ENCODE measurements around the gene UBE2V1. TPM values are rescaled to one million over a fixed set of nuclear protein-coding genes. Genes with fewer than 3 reads are reported as not detected.
"Not testable (repeated sequence)": the region's sequence is repeated elsewhere in the genome, so short reads cannot be mapped to it uniquely, and the experiment has no call there.

UBE2V1 gene
- total and polyA plus RNA-seq, 3 experiments from 2014 or later: 160 to 183 (median 176) TPM

GRCh38 chr20:50141018-50141675 is 28.2 kb upstream of the UBE2V1 start:
- Histone ChIP-seq H3K4me1 (ENCODE audit: insufficient read depth, low read length) (peaks cover 7% of the 10 kb centered on the region), H3K27ac (ENCODE audit: low read depth, low read length) (no peak overlapping the region), H3K27me3 (ENCODE audit: insufficient read depth, low read length, poor library complexity, severe bottlenecking) (no peaks in the 10 kb centered on the region), H3K36me3 (ENCODE audit: insufficient read depth, low read length) (peaks cover 16% of the 10 kb centered on the region), H3K4me3 (ENCODE audit: low read length) (no peak overlapping the region), H3K9me3 (ENCODE audit: low read length) (no peaks in the 10 kb centered on the region)
- CTCF ChIA-PET: interaction anchor here (0.6 to 4.1 kb wide), 3 partner anchors 11 to 28 kb away, joined by 3 to 12 read pairs (median 5); no protein-coding TSS in a partner anchor
- POLR2A ChIA-PET: no interaction called here
- H3K36me3 Mint-ChIP-seq: peaks cover 0 to 65% (median 18%) of the 10 kb centered on the region in 3 donors
- no peaks in the 10 kb centered on the region for H3K9me3 Mint-ChIP-seq
- H3K4me3 Mint-ChIP-seq: no peak overlapping the region
- DNase-seq: no peak
- H3K4me1 Mint-ChIP-seq: peaks cover 29 to 52% (median 30%) of the 10 kb centered on the region in 3 donors
- H3K27ac Mint-ChIP-seq: peak overlapping the region in 1 of 8 donors; percentile 72
- H3K27me3 Mint-ChIP-seq: peaks cover 0 to 1% of the 10 kb centered on the region in 2 donors

GRCh38 chr20:50140339-50140859 is 27.4 kb upstream of the UBE2V1 start:
- H3K4me3 Mint-ChIP-seq: no peak overlapping the region
- Histone ChIP-seq H3K9me3 (ENCODE audit: low read length) (no peaks in the 10 kb centered on the region), H3K4me3 (ENCODE audit: low read length) (no peak overlapping the region), H3K27ac (ENCODE audit: low read depth, low read length) (no peak overlapping the region), H3K27me3 (ENCODE audit: insufficient read depth, low read length, poor library complexity, severe bottlenecking) (no peaks in the 10 kb centered on the region), H3K4me1 (ENCODE audit: insufficient read depth, low read length) (no peaks in the 10 kb centered on the region), H3K36me3 (ENCODE audit: insufficient read depth, low read length) (peaks cover 16% of the 10 kb centered on the region)
- DNase-seq: no peak
- peaks cover 0 to 69% (median 18%) of the 10 kb centered on the region in 3 donors for H3K36me3 Mint-ChIP-seq
- H3K27me3 Mint-ChIP-seq: peaks cover 0 to 1% of the 10 kb centered on the region in 2 donors
- ChIA-PET CTCF (interaction anchor here (1.3 to 4.1 kb wide), 2 partner anchors 20 to 69 kb away, joined by 3 to 12 read pairs; no protein-coding TSS in a partner anchor), POLR2A (no interaction called here)
- no peaks in the 10 kb centered on the region for H3K9me3 Mint-ChIP-seq
- H3K4me1 Mint-ChIP-seq: peaks cover 25 to 48% (median 30%) of the 10 kb centered on the region in 3 donors
- peak overlapping the region in 1 of 8 donors; percentile 22 for H3K27ac Mint-ChIP-seq

GRCh38 chr20:50138479-50139393 is 25.8 kb upstream of the UBE2V1 start:
- H3K4me3 Mint-ChIP-seq: no peak overlapping the region
- H3K27ac Mint-ChIP-seq: peak overlapping the region in 2 of 8 donors; percentile 23 to 56
- POLR2A ChIA-PET: interaction anchor here (0.6 kb wide), 1 partner anchor 39 kb away, joined by 11 read pairs; no protein-coding TSS in a partner anchor
- peaks cover 25 to 48% (median 30%) of the 10 kb centered on the region in 3 donors for H3K4me1 Mint-ChIP-seq
- DNase-seq: no peak
- Histone ChIP-seq H3K4me3 (ENCODE audit: low read length) (no peak overlapping the region), H3K4me1 (ENCODE audit: insufficient read depth, low read length) (no peaks in the 10 kb centered on the region), H3K27ac (ENCODE audit: low read depth, low read length) (no peak overlapping the region), H3K36me3 (ENCODE audit: insufficient read depth, low read length) (peaks cover 16% of the 10 kb centered on the region), H3K27me3 (ENCODE audit: insufficient read depth, low read length, poor library complexity, severe bottlenecking) (no peaks in the 10 kb centered on the region), H3K9me3 (ENCODE audit: low read length) (no peaks in the 10 kb centered on the region)
- CTCF ChIA-PET: interaction anchor here (1.3 to 4.1 kb wide), 2 partner anchors 18 to 67 kb away, joined by 3 to 12 read pairs; no protein-coding TSS in a partner anchor
- peaks cover 0 to 78% (median 18%) of the 10 kb centered on the region in 3 donors for H3K36me3 Mint-ChIP-seq
- H3K27me3 Mint-ChIP-seq: peaks cover 0 to 1% of the 10 kb centered on the region in 2 donors
- H3K9me3 Mint-ChIP-seq: no peaks in the 10 kb centered on the region

- Mint-ChIP-seq H3K9me3 (no peaks in the 10 kb centered on the region), H3K27ac (peak overlapping the region in 2 of 8 donors; percentile 23 to 48), H3K36me3 (peaks cover 0 to 77% (median 18%) of the 10 kb centered on the region in 3 donors), H3K27me3 (peaks cover 0 to 1% of the 10 kb centered on the region in 2 donors), H3K4me1 (peaks cover 24 to 45% (median 27%) of the 10 kb centered on the region in 3 donors), H3K4me3 (no peak overlapping the region)
- ChIA-PET CTCF (no interaction called here), POLR2A (interaction anchor here (0.6 kb wide), 1 partner anchor 38 kb away, joined by 11 read pairs; no protein-coding TSS in a partner anchor)
- Histone ChIP-seq H3K27me3 (ENCODE audit: insufficient read depth, low read length, poor library complexity, severe bottlenecking) (no peaks in the 10 kb centered on the region), H3K27ac (ENCODE audit: low read depth, low read length) (no peak overlapping the region), H3K9me3 (ENCODE audit: low read length) (no peaks in the 10 kb centered on the region), H3K4me3 (ENCODE audit: low read length) (no peak overlapping the region), H3K4me1 (ENCODE audit: insufficient read depth, low read length) (no peaks in the 10 kb centered on the region), H3K36me3 (ENCODE audit: insufficient read depth, low read length) (peaks cover 13% of the 10 kb centered on the region)
- DNase-seq: no peak
Measured at GRCh38 chr20:50138120-50138478, 25.1 kb upstream of the UBE2V1 start.

- CTCF ChIA-PET; H3K27me3 ChIP-seq (ENCODE audit: insufficient read depth, low read length, poor library complexity, severe bottlenecking); H3K9me3 ChIP-seq (ENCODE audit: low read length); H3K4me1 ChIP-seq (ENCODE audit: insufficient read depth, low read length); H3K9me3 Mint-ChIP-seq; H3K27me3 Mint-ChIP-seq; H3K4me3 Mint-ChIP-seq; DNase-seq; H3K27ac ChIP-seq (ENCODE audit: low read depth, low read length); H3K36me3 ChIP-seq (ENCODE audit: insufficient read depth, low read length); POLR2A ChIA-PET; H3K4me3 ChIP-seq (ENCODE audit: low read length): not testable (repeated sequence)
- Mint-ChIP-seq H3K4me1 (peaks cover 20 to 41% (median 24%) of the 10 kb centered on the region in 3 donors), H3K36me3 (peaks cover 0 to 77% (median 14%) of the 10 kb centered on the region in 3 donors), H3K27ac (peak overlapping the region in 6 of 8 donors; percentile 4 to 91 (median 56))
Measured at GRCh38 chr20:50137702-50138101, 24.8 kb upstream of the UBE2V1 start.

- peaks cover 0 to 77% (median 14%) of the 10 kb centered on the region in 3 donors for H3K36me3 Mint-ChIP-seq
- no peaks in the 10 kb centered on the region for H3K9me3 Mint-ChIP-seq
- no peaks in the 10 kb centered on the region for H3K4me1 ChIP-seq (ENCODE audit: insufficient read depth, low read length)
- no peak overlapping the region for H3K4me3 Mint-ChIP-seq
- no peak for DNase-seq
- H3K36me3 ChIP-seq (ENCODE audit: insufficient read depth, low read length): peaks cover 5% of the 10 kb centered on the region
- H3K9me3 ChIP-seq (ENCODE audit: low read length): no peaks in the 10 kb centered on the region
- ChIA-PET POLR2A (no interaction called here), CTCF (no interaction called here)
- H3K4me1 Mint-ChIP-seq: peaks cover 22 to 36% (median 29%) of the 10 kb centered on the region in 3 donors
- no peaks in the 10 kb centered on the region for H3K27me3 ChIP-seq (ENCODE audit: insufficient read depth, low read length, poor library complexity, severe bottlenecking)
- no peaks in the 10 kb centered on the region for H3K27me3 Mint-ChIP-seq
- no peak overlapping the region for H3K27ac ChIP-seq (ENCODE audit: low read depth, low read length)
- peak overlapping the region in 3 of 8 donors; percentile 5 to 61 (median 11) for H3K27ac Mint-ChIP-seq
- H3K4me3 ChIP-seq (ENCODE audit: low read length): no peak overlapping the region
Measured at GRCh38 chr20:50136822-50137599, 24.1 kb upstream of the UBE2V1 start.

- peaks cover 12 to 28% (median 26%) of the 10 kb centered on the region in 3 donors for H3K4me1 Mint-ChIP-seq
- H3K27me3 ChIP-seq (ENCODE audit: insufficient read depth, low read length, poor library complexity, severe bottlenecking); H3K27ac ChIP-seq (ENCODE audit: low read depth, low read length); H3K36me3 ChIP-seq (ENCODE audit: insufficient read depth, low read length); DNase-seq; H3K27me3 Mint-ChIP-seq; H3K4me1 ChIP-seq (ENCODE audit: insufficient read depth, low read length); H3K4me3 Mint-ChIP-seq; H3K9me3 Mint-ChIP-seq; H3K9me3 ChIP-seq (ENCODE audit: low read length); H3K4me3 ChIP-seq (ENCODE audit: low read length): not testable (repeated sequence)
- H3K27ac Mint-ChIP-seq: peak overlapping the region in 1 of 8 donors; percentile 6
- POLR2A ChIA-PET: interaction anchor here (1.0 kb wide), 1 partner anchor 1164 kb away, joined by 4 read pairs; no protein-coding TSS in a partner anchor
- H3K36me3 Mint-ChIP-seq: peaks cover 2 to 76% (median 12%) of the 10 kb centered on the region in 3 donors
- CTCF ChIA-PET: interaction anchor here (1.2 to 1.4 kb wide), 2 partner anchors 14 to 19 kb away, joined by 3 to 4 read pairs; no protein-coding TSS in a partner anchor
Measured at GRCh38 chr20:50135157-50135556, 22.2 kb upstream of the UBE2V1 start.
